ENCODE results near the gene TLDC2. TPM values are rescaled to one million over a fixed set of nuclear protein-coding genes. Genes with fewer than 3 reads are reported as not detected.

The TLDC2 gene
- total RNA-seq: 0.15 and 0.34 TPM in 2 replicates

GRCh38 chr20:36875702-36876472, at the start of gene TLDC2:
Gene TLDC2 (plus strand): TSS chr20:36876138. CDS start chr20:36876175, 37 bp downstream.

Other genes starting within 250 kb of the TLDC2 start
- gene SLA2, start 229.9 kb upstream of the TLDC2 start, total RNA-seq: not detected in 2 replicates
- gene NDRG3, start 130.0 kb upstream of the TLDC2 start, total RNA-seq: 14.4 and 17.1 TPM in 2 replicates
- gene DSN1, start 102.4 kb upstream of the TLDC2 start, total RNA-seq: 30.6 and 37.2 TPM in 2 replicates
- 11.6 and 14.3 TPM in 2 replicates for gene SAMHD1, start 75.6 kb downstream of the TLDC2 start, total RNA-seq
- 8.9 and 10.0 TPM in 2 replicates for gene RBL1, start 219.9 kb downstream of the TLDC2 start, total RNA-seq